Fibroblast of lung (primary cell): ENCODE data around the gene POLR2F.

Source experiments
- EZH2 ChIP-seq: IDR thresholded peaks from 2 replicates; pipeline ENCODE4 v1.5.1; 2012; ENCODE audit warnings: low read length, control low read depth, mild to moderate bottlenecking; ENCODE audit errors: missing control alignments
- TF ChIP-seq, protein P1 (sequence below), 2 donors: IDR thresholded peaks in 1 of 2; conservative IDR thresholded peaks in 1 of 2; 1 replicate in 1 of 2; 2 replicates in 1 of 2; pipeline ENCODE4 v1.5.1; 2011 to 2012; ENCODE audit warnings: low read length in 2 of 2, control low read depth in 1 of 2, inconsistent platforms in 1 of 2, low read depth in 1 of 2, mild to moderate bottlenecking in 1 of 2

DNA sequence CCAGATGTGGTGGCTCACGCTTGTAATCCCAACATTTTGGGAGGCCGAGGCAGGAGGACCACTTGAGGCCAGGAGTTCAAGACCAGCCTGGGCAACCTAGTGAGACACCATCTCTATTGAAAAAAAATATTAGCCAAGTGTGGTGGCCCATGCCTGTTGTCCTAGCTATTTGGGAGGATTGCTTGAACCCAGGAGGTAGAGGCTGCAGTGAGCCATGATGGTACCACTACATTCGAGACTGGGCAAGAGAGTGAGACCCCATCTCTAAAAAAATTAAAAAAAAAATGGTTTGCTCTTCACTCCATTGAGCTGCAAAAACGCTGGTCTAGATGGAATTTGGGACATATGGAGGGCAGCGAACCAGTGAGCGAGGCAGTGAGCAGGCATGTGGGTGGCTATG lies 52.4 kb downstream of the POLR2F start:
- no peak for TF ChIP-seq EZH2
- TF ChIP-seq, protein P1, sequence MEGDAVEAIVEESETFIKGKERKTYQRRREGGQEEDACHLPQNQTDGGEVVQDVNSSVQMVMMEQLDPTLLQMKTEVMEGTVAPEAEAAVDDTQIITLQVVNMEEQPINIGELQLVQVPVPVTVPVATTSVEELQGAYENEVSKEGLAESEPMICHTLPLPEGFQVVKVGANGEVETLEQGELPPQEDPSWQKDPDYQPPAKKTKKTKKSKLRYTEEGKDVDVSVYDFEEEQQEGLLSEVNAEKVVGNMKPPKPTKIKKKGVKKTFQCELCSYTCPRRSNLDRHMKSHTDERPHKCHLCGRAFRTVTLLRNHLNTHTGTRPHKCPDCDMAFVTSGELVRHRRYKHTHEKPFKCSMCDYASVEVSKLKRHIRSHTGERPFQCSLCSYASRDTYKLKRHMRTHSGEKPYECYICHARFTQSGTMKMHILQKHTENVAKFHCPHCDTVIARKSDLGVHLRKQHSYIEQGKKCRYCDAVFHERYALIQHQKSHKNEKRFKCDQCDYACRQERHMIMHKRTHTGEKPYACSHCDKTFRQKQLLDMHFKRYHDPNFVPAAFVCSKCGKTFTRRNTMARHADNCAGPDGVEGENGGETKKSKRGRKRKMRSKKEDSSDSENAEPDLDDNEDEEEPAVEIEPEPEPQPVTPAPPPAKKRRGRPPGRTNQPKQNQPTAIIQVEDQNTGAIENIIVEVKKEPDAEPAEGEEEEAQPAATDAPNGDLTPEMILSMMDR (conservative IDR thresholded peaks at IDR 0.05 in 1 of 2, IDR thresholded peaks at IDR 0.05 in 1 of 2; ENCODE audit: low read depth in 1 of 2, low read length in 2 of 2), result no peak
